HG02588 (cell line): Measurements from ENCODE around the gene PAM.
"Not testable (repeated sequence)": the region's sequence is repeated elsewhere in the genome, so short reads cannot be mapped to it uniquely, and the experiment has no call there.

Source experiments
- ATAC-seq: cut with Tn5 transposase; IDR thresholded peaks from one replicate; pipeline ENCODE4 v1.9.1; 2021; ENCODE audit warnings: mild to moderate bottlenecking, moderate library complexity; ENCODE audit not compliant: unreplicated experiment

PAM gene

DNA sequence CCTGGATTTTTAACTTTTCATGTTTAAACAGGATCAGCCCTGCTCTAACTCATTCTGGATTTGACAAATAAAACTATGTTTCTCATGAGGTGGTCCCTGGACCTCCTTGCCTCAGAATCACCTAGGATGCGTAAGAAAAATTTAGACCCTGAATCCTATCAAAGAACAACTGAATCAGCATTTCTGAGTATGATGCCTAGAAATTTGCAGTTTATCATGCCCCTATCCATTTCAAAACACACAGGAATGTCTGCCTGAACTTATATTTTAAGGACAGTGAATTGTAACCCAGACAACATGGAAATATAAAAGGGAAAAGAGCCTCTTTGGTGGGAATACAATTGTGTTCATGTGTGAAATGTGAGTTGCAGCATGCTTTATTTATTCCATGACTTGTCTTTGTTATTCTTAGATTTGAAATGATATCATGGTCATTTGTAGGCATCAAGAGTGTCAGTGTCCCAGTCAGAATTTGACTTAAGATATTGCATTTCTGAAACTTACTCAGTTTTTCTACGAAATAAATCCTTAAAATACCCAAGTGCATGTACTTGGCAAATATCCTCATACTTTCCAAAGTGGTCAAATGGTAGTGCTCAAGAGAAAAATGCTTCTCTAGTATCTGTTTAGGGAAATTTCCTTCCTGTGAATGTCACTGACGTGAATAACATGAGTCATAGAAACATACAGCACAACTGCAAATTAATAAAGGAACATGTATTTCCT lies 220.5 kb downstream of the PAM start:
- ATAC-seq, result no peak

DNA sequence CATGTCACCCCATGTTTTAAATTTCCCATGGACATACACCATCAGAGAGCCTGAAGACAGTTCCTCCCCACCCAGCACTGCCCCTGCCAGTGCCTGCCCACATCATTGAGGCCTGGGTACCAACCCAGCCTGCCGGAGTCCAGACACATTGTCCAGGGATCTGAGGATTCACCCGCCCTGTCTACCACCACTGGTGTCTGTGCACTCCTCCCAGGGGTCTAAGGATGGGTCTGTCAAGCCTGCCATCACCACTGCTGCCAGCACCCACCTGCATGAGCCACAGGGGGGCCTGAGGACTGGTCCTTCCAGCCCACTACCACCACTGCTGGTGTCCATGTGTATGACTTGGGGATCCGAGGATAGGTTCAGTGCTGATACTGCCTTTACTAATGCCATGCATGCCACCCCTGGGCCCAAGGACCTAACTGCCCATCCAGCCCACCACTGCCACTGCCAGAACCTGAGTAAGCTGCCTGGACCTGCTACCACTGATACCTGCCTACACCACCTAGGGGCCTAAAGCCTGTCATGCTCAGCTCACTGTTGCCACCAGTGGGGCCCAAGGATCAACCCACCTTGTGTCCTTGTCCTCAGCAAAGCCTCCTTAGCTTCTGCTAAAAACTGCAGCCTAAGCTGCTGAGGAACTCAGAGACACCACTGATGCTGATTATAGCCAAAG lies 227.0 kb downstream of the PAM start:
- no peak for ATAC-seq

DNA sequence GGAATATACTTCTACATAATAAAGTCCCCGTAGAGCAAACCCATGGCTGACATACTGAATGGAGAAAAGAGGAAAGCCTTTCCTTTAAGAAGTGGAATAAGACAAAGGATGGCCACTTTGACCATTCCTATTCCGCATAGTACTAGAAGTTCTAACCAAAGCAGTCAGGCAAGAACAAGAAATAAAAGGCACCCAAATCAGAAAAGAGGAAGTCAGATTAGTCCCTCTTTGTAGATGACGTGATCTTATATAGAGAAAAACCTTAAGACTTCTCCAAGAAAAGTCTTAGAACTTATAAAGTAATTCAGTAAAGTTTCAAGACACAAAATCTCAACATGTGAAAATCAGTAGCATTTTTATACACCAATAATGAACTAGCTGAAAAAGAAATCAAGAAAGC lies 231.0 kb downstream of the PAM start:
- no peak for ATAC-seq

DNA sequence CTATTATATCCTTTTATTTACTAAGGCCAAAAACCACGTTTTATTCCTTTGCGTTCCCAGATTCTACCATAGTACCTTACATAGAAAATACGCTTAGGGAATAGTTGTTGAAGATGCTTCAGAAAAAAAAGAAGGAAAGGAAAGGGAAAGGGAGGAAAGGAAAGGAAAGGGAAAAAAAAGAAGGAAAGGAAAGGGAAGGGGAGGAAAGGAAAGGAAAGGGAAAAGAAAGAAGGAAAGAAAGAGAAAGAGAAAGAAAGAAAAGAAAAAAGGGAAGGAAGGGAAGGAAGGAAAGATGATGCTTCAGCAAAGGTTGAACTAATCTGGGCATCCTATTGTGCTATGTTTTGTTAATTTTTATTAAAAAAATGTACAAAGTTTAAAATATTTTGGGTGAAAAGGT lies 233.4 kb downstream of the PAM start:
- ATAC-seq, result no peak

DNA sequence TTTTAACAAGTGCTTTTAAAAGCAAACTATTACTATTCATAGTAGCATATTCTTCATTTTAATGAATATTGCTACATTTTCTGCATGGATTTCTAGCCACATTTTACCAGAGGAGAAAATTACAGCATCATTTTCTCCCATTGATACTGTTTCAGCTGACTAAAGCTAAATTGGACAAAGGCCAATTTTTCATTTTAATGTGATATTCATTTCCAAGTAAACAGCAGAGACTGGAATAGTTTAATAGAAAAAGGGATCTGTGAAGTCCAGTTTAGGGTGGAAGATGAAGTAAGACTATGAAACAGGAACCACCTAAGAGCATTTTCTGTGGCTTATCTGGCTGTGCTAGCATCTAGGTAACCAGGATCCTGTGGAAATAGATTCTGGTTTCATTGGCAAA lies 236.7 kb downstream of the PAM start:
- ATAC-seq, result no peak

DNA sequence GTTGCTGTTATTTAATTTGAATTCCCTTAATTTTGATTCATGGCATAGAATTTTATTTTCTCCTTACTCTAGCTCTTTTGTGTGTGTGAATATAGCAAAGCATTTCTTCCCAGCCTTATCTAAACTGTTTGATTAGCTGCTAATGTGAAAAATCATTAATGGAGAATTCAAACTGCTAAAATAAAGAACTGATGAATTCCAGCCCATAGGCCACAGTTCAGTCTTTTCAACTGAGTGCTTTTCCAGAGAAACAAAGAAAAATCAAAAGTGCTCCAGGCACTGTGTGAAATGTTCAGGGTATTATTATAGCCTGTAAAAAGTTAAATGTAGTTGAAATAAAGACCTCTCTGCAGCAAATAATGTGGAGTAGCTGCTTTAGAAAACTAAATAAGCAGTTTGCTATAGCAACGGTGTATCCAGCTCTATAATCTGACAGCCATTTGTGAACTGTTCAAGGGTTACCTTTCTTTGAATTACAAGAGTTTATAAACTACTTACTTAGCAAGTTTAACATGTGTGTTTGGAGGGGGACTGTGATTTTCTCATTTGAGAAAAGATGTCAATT lies 241.0 kb downstream of the PAM start:
- ATAC-seq, result no peak

DNA sequence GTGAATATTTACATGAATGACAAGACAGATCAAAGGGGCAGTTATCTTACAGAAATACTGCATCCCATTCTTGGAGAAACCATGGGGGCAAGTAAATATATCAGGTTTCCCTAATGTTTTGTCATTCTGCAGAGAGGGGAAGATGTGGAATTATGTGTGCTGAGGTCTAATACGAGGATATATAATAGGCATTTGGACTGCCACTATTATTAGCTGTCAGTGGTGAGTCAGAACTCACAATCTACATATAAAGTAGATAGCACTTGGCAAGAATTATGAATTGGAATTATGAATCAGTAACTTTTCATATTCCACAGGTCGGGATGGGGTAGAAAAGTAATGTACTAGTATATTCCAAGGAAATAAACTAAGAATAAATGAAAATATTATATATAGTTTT lies 243.1 kb downstream of the PAM start:
- no peak for ATAC-seq

DNA sequence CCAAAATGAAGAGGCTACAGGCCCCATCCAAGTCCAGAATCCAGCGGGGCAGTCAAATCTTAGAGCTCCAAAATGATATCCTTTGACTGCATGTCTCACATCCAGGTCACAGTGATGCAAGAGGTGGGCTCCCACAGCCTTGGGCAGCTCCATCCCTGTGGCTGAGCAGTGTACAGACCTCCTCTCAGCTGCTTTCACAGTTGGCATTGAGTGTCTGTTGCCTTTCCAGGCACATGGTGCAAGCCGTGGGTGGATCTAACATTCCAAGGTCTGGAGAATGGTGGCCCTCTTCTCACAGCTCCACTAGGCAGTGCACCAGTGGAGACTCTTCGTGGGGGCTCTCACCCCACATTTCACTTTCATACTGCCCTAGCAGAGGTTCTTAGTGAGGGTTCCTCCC lies 244.1 kb downstream of the PAM start:
- ATAC-seq, result no peak

DNA sequence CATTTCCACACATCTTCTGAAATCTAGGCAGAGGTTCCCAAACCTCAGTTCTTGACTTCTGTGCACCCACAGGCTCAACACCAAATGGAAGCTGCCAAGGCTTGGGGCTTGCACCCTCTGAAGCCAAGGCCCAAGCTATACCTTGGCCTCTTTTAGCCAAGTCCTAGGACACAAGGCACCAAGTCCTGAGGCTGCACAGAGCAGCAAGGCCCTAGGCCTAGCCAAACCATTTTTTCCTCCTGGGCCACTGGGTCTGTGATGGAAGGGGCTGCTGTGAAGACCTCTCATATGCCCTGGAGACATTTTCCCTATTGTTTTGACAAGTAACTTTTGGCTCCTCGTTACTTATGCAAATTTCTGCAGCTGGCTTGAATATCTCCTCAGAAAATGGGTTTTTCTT lies 244.5 kb downstream of the PAM start:
- not testable (repeated sequence) for ATAC-seq

DNA sequence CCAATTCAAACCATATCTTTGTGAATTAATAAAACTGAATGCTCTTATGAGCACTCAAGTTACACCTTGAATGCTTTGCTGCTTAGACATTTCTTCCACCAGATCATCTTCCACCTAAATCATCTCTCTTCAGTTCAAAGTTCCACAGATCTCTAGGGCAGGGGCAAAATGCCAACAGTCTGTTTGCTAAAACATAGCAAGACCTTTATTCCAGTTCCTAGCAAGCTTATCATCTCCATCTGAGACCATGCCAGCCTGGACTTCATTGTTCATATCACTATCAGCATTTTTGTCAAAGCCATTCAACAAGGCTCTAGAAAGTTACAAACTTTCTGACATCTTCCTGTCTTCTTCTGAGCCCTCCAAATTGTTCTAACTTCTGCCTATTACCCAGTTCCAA lies 245.0 kb downstream of the PAM start:
- ATAC-seq, result no peak

DNA sequence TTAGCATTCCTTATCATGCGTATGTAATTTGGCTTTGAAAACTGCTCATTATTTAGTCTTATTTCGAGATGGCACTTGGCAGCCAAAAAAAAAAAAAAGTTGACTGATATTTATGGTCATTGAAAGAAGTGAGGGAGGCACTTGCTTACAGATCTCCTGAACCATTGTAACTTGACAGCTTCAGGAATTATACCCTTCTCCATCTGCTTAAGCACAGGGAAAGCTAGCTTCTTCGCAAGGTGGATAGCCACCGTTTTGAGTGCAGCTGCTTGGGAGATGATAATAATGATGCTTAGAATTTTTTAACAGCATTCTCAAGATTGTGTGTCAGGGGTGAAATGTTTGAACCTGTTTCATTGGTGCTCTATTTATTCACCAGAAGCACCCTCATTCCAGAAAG lies 248.8 kb downstream of the PAM start:
- no peak for ATAC-seq

DNA sequence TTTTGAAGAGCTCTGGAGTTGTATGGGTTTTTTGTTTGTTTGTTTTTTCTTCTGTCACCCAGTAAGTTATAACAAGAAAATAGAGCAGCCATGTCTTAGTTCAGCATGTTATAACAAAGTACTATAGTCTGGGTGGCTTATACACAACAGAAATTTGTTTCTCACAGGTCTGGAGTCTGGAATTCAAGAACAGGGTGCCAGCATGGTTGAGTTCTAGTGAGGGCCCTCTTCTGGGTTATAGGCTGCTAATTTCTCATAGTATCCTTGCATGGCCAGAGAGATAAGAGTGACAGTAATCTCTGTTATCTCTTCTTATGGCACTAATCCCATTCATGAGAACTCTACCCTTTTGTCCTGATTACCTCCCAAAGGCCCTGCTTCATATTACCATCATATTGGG lies 250.2 kb downstream of the PAM start:
- ATAC-seq, result no peak

DNA sequence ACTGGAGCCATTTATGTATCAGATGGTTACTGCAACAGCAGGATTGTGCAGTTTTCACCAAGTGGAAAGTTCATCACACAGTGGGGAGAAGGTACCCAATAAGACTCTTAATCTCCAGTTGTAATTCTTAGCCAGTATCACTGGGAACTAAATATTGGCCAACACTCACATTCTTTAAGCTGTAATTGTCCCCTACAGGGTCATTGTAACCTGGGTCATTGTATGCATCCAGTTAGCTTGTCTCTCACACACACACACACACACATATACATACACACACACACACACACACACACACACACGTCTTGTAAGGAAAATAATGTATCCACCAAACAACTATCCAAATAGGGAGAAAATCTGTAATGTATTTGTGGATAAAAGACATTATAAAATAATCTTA lies 251.8 kb downstream of the PAM start:
- no peak for ATAC-seq

DNA sequence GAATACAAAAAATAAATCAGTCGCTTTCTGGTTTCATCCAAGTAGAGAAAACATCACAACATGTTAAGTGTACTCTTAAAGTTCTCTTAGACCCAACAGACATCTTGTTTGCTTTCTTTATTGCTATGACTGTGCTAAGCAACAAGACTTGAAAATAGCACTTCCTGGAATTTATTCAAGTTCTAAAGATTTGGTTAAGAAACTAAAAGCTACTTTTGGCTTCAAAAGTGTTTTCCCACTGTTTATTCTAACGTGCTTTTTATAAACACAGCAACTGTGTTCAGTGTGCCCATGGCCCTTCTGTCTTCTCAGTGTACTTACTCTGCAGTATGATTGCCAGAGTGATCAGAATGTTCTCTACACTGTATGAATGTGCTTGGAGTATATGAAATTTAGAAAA lies 255.1 kb downstream of the PAM start:
- no peak for ATAC-seq

DNA sequence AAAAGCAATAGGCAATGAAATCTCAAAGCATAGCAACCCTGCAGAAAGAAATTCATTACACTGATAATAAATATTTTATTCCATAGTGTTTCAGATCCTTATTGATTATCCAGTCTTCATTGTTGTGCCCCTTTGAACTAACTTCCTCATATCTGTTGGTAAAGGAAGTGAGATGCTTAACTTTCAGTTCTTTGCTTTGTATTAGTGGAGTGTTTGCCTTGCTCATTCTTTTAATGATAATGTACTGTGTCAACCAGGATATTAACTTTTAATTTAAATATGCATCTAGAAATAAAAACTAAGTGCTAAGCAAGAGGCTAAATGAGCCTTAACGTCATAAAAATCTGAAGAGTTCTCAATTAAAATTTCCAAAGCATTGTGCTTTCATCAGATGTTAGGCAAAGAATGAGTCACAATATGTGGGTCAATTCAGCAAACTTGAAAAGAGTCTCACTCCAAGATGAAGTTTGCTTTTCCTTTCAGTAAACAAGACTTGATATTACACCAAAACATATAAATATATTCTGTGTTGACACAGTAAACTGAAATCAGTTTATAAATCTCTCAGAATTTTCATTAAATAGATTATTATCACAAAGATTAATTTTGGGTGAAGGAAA lies 258.9 kb downstream of the PAM start:
- ATAC-seq, result no peak

DNA sequence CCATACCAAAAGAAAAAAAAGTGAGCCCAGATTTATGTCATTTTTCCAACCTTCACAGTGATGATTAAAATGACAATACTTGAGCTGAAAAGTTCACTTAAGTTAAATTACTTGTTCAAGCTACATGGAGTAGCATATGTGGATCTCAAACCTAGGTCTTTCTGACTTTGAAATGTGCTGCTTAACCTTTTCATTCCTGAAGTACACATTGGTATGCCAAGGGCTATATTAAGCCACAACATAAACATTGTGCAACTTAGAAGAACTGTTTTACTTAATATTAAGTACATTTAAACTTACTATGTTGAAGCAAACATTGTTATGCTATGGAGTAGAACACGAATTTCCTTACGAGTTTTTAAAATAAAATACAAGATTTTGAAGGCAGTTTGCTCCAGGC lies 259.9 kb downstream of the PAM start:
- no peak for ATAC-seq

DNA sequence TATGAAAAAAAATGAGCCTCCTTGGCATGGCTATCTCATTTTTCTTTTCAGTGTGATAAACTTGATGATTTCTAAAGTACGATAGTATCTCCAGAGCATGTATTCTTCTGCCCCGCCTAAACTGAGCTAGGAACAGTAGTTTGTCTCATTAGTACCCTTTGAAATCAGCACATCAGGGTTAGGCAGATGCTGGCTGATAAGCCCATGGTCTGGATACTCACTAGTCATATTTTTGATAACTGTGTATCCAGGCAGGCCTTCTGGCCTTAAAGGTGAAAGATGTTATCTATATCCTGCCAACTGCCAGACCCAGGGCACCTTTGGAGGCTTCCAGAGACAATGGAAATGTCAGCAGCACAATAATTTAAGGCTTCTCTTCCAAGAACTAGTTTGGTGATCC lies 261.1 kb downstream of the PAM start:
- ATAC-seq, result no peak

DNA sequence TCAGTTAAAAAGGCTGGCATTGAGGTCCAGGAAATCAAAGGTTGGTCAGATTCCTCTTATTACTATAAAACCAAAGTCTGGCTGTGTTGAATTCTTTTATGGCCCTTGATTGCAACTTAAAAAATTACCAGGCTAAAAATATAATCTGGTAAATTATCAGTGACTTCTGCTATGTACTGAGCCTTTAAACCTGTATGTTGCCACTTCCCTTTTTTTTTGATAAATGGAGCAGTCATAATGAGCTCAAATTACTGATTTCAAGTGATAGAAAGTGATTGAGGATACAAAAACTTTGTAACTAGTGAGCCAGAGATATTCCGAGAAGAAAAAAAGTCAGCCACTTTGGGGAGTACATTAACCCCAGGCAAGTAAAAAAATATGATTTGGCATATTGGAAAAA lies 264.7 kb downstream of the PAM start:
- ATAC-seq, result no peak

DNA sequence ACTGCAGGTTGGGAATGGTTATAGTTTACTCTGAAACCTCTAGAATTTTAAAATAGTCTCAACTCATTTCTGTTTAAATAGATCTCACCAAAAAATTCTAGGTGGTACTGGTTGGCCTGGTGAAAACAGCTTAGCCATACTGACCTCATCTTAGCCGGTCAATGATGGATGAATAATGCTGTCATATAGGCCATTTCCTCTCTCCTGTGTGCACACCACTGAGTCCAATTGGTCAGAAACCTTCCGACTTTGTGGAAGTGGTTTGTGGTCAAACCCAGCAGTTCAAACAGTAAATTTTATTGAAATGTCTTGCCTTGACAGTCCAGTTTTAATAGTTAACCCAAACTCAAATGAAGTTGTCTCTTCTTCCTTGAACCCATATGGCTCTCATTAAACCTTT lies 266.2 kb downstream of the PAM start:
- ATAC-seq, result peak; percentile 81

DNA sequence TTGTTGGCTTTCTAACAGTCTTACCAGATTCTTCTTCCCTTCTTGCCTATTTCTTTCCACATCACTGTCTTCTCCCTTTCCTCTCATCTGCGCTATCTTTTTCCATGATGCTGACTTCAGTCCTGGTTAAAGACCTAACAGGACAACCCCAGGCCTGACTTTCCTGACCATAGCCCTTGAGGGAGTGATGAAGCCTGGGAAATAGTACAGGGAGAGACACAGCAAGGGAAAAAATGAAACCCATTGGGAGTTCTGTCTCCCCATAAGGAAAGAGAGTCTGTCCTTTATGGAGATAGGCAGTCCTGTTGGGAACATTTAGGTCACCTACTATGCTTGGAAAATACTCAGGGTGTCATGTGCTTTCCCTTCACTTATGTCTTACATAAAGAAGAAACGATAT lies 272.2 kb downstream of the PAM start:
- no peak for ATAC-seq

DNA sequence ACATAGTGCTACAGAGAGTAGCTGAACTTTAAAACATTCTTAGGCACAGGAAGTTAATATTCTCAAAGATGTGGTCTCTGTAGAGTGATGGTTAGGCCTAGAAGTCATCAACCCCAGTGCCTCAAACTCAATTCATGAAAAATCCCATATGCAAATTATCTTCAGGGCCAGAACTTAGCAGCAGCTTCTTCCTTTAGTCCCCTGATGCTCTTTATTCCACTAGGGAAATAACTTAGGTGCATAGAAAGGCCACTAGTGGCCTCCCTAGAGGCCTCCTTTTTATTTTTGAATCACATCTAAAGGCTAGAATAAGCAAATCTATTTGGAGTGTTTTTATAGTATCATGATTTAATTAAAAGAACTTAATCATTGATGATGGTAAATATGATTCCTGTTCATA lies 276.5 kb downstream of the PAM start:
- ATAC-seq, result no peak

DNA sequence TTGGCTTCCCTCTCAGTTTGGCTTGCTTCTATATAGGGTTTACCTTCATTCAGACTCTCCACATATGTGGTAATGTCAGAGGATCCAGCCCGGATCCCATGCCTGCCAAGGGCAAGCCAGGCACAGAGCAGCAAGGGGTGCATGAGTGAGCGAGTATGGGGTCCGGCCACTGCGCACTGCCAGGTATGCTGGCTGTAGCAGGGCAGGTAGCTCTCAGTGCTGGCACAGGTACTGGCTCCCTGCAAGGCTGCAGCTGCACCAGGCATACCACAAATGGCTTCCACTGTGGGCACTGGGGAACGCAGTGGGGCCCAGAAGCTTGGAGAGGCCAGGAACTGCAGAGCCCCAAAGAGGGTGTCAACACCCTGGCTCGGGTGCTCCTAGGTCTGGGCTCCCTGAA lies 278.6 kb downstream of the PAM start:
- ATAC-seq, result no peak
